ENCODE data around the gene USP6.

Gene USP6

DNA sequence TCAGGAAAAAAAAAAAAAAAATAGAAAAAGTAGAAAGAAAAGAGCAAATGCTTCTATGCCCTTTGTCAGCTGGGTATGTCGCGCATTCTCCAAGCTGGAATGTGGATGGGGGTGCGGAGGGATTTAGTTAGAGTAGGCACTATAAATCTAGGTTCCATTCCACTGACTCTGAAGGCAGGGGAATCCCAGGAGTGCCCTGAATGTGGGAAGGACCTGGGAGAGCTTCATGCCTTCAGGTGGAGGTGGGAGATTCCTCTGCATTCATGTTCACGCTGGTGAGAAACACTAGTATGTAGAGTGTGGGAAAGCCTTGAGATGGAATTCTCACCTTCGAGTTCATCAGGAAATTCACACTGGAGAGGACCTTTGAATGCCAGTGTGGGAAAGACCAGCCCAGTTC lies 16.6 kb upstream of the USP6 start:
- no peaks in the 10 kb centered on the region for H4K20me1 ChIP-seq (ENCODE audit: insufficient read depth, low read length)
- H3K9ac ChIP-seq (ENCODE audit: low read length) = no peak overlapping the region
- TF ChIP-seq, protein P1, sequence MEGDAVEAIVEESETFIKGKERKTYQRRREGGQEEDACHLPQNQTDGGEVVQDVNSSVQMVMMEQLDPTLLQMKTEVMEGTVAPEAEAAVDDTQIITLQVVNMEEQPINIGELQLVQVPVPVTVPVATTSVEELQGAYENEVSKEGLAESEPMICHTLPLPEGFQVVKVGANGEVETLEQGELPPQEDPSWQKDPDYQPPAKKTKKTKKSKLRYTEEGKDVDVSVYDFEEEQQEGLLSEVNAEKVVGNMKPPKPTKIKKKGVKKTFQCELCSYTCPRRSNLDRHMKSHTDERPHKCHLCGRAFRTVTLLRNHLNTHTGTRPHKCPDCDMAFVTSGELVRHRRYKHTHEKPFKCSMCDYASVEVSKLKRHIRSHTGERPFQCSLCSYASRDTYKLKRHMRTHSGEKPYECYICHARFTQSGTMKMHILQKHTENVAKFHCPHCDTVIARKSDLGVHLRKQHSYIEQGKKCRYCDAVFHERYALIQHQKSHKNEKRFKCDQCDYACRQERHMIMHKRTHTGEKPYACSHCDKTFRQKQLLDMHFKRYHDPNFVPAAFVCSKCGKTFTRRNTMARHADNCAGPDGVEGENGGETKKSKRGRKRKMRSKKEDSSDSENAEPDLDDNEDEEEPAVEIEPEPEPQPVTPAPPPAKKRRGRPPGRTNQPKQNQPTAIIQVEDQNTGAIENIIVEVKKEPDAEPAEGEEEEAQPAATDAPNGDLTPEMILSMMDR (IDR thresholded peaks at IDR 0.05; ENCODE audit: low read length) = no peak
- no peaks in the 10 kb centered on the region; the same call in 1 of the 2 replicates for H3K36me3 ChIP-seq (ENCODE audit: insufficient read depth, low read length)
- H2AFZ ChIP-seq (ENCODE audit: low read length) = no peak overlapping the region
- H3F3A ChIP-seq (ENCODE audit: insufficient read depth, low read length) = no peaks in the 10 kb centered on the region
- no peak overlapping the region for H3K27ac ChIP-seq (ENCODE audit: low read depth, low read length, poor library complexity, severe bottlenecking)
- no peaks in the 10 kb centered on the region for H3K27me3 ChIP-seq (ENCODE audit: insufficient read depth, low read length)
- no peaks in the 10 kb centered on the region for H3K79me2 ChIP-seq (ENCODE audit: insufficient read depth, low read length)
- no peak overlapping the region for H3K4me2 ChIP-seq (ENCODE audit: low read length)
- H3K9me2 ChIP-seq (ENCODE audit: low read depth, low read length) = no peaks in the 10 kb centered on the region
- no peaks in the 10 kb centered on the region for H3K4me1 ChIP-seq (ENCODE audit: insufficient read depth, low read length, severe bottlenecking)
- H3K9me3 ChIP-seq (ENCODE audit: low read length) = peaks cover 39% of the 10 kb centered on the region
- no peak overlapping the region for H3K4me3 ChIP-seq (ENCODE audit: low read depth, low read length, poor library complexity, severe bottlenecking)

DNA sequence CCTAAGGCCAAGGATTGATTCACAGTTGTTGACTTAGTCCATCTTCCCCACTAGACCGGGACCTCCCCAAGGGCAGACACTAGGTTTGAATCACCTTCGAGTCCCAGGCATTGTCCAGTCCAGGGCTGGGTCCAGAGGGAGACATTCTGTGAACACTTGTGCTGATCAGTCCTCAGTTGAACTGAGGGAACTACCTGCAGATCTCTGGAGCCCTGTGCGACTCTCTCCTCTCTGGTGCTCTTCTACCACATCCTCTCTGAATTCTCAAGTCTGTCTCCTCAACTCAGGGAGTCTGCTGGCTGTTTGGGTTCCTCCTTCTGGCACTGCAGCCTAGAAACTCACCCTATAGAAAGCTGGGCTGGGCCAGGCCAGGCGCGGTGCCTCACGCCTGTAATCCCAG lies 15.0 kb upstream of the USP6 start:
- Histone ChIP-seq H3K27ac (ENCODE audit: low read depth, low read length, poor library complexity, severe bottlenecking) (no peak overlapping the region), H3K9me2 (ENCODE audit: low read depth, low read length) (no peaks in the 10 kb centered on the region), H3K9ac (ENCODE audit: low read length) (no peak overlapping the region), H2AFZ (ENCODE audit: low read length) (no peak overlapping the region), H3K4me2 (ENCODE audit: low read length) (no peak overlapping the region), H3F3A (ENCODE audit: insufficient read depth, low read length) (no peaks in the 10 kb centered on the region), H3K4me3 (ENCODE audit: low read depth, low read length, poor library complexity, severe bottlenecking) (no peak overlapping the region), H3K4me1 (ENCODE audit: insufficient read depth, low read length, severe bottlenecking) (no peaks in the 10 kb centered on the region), H3K36me3 (ENCODE audit: insufficient read depth, low read length) (peaks cover 7% of the 10 kb centered on the region), H3K79me2 (ENCODE audit: insufficient read depth, low read length) (no peaks in the 10 kb centered on the region), H3K27me3 (ENCODE audit: insufficient read depth, low read length) (no peaks in the 10 kb centered on the region), H4K20me1 (ENCODE audit: insufficient read depth, low read length) (no peaks in the 10 kb centered on the region), H3K9me3 (ENCODE audit: low read length) (peaks cover 33% of the 10 kb centered on the region)
- TF ChIP-seq EZH2 (IDR thresholded peaks at IDR 0.05; ENCODE audit: borderline replicate concordance, low read length) = no peak
- TF ChIP-seq, protein P1 (IDR thresholded peaks at IDR 0.05; ENCODE audit: low read length) = no peak

DNA sequence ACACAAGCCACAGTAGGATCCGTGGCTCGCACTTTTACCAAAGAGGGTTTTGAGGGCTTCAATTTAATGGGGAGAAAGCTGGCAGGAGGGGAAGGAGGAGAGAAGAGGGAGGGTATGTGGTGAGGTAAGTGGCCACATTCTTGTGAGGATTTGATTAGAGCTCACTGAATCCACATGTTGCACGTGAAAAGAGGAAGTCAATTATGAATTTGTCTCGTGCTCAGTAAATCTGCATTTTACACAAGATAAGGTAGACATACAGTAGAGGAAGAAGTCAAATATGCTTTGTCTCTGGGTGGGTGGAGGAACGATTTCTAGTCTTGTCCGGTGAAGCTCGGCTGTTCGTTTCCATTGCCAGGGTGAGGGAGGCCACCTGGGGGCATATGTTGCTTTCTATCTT lies 5.0 kb upstream of the USP6 start:
- Histone ChIP-seq H3K27me3 (ENCODE audit: insufficient read depth, low read length) (no peaks in the 10 kb centered on the region), H2AFZ (ENCODE audit: low read length) (no peak overlapping the region), H3K4me2 (ENCODE audit: low read length) (peak overlapping the region; percentile 69), H3K9me3 (ENCODE audit: low read length) (peaks cover 25% of the 10 kb centered on the region), H3K9me2 (ENCODE audit: low read depth, low read length) (no peaks in the 10 kb centered on the region), H3K9ac (ENCODE audit: low read length) (peak overlapping the region; percentile 88), H3K79me2 (ENCODE audit: insufficient read depth, low read length) (no peaks in the 10 kb centered on the region), H3K4me1 (ENCODE audit: insufficient read depth, low read length, severe bottlenecking) (peaks cover 18% of the 10 kb centered on the region), H3F3A (ENCODE audit: insufficient read depth, low read length) (no peaks in the 10 kb centered on the region; the same call in 1 of the 2 replicates), H4K20me1 (ENCODE audit: insufficient read depth, low read length) (no peaks in the 10 kb centered on the region), H3K4me3 (ENCODE audit: low read depth, low read length, poor library complexity, severe bottlenecking) (peak overlapping the region; percentile 80), H3K36me3 (ENCODE audit: insufficient read depth, low read length) (peaks cover 67% of the 10 kb centered on the region), H3K27ac (ENCODE audit: low read depth, low read length, poor library complexity, severe bottlenecking) (peak overlapping the region; percentile 2)
- TF ChIP-seq, protein P1 (IDR thresholded peaks at IDR 0.05; ENCODE audit: low read length) = no peak
- TF ChIP-seq EZH2 (IDR thresholded peaks at IDR 0.05; ENCODE audit: borderline replicate concordance, low read length) = no peak

All from OCI-LY1 (cell line).